Smooth muscle cell of the coronary artery (primary cell): Measurements from ENCODE around the gene TRPM4. TPM values are rescaled to one million over a fixed set of nuclear protein-coding genes. Genes with fewer than 3 reads are reported as not detected.

ENCODE experiments used
- total RNA-seq: library from RNA; depleted of rRNA; stranded (reverse); fragments of >200 nt; gene quantifications from 2 replicates; pipeline ENCODE4 v1.2.3, GENCODE V29; 2014; ENCODE audit warnings: low replicate concordance

Gene TRPM4
- 7.5 and 10.6 TPM in 2 replicates for total RNA-seq

DNA sequence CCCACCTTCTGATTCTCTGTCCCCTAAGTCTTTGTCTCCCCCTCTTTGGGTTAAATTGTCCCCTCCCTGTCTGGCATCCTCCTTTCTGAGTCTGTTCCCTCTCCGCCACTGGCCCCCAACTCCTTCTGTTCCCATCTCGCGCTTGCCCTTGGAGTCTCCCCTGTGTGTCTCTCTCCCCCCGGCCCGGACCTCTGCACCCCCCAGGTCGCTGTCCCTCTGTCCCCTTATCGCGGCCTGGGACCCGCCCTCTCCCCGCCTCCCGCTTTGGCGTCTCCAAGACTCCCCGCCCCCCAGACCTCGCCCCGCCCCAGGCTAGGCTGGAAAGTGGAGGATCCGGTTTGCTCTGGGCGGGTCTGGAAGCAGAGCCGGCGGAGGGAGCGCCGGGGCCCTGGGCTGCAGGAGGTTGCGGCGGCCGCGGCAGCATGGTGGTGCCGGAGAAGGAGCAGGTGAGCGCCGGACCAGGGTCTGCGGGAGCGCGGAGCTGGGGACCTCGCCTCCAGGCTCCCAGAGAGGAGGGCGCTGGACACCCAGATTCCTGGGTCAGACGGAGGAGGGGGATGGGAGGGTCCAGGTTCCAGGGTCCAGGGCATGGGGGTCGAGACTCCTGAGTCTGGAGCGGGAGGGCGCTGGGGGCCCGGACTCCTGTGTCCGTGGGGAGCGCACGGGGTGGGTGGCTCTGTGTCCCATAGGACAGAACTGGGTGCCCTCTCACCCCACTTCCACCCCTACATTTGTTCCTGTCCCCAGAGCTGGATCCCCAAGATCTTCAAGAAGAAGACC is at the start of gene TRPM4:
TRPM4 (plus strand) TSS at position 348 of the 780 bp plus-strand sequence; CDS start at position 423, 75 bp downstream.

DNA sequence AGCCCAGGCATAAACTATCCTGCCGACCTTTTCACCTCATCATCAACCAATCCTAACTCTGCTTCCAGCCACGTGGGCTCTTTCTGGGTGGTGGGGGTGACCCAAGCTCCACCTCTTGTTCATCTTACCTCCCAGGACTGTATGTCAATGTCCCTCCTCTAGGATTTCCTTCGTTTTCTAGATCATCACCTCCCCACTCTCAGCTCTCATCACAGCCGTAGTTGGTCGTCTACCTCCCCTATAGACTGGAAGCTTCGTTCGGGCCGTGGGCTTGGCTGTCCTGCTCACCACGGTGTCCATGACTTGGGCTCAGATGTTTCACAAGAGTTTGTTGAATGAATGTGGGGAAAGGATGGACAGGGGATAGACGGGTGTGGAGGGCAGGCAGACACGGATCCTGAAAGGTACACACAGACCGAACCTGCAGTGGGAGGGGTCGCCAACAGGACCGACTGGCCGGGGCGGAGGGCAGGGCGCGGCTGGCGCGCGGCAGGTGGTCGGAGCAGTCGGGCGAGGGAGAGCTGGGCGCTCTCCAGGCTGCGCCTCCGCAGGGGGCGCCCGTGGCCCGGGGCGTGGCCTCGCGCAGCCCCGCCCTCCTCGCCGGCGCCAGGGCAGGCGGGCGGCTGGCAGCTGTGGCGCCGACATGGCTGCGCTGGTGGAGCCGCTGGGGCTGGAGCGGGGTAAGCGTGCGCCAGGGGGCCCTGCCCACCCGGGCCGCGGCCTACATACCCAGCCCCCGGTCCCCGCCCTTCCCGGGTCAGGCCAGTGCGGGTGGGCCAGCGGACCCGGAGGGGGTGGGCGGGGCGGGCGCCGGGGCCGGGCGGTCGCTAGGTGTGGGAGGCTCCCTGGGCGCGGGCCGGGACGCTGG is 43.6 kb upstream of the TRPM4 start, which contains the start of gene LIN7B:
LIN7B (plus strand) TSS at position 609 of the 868 bp plus-strand sequence; CDS start at position 644, 35 bp downstream.

DNA sequence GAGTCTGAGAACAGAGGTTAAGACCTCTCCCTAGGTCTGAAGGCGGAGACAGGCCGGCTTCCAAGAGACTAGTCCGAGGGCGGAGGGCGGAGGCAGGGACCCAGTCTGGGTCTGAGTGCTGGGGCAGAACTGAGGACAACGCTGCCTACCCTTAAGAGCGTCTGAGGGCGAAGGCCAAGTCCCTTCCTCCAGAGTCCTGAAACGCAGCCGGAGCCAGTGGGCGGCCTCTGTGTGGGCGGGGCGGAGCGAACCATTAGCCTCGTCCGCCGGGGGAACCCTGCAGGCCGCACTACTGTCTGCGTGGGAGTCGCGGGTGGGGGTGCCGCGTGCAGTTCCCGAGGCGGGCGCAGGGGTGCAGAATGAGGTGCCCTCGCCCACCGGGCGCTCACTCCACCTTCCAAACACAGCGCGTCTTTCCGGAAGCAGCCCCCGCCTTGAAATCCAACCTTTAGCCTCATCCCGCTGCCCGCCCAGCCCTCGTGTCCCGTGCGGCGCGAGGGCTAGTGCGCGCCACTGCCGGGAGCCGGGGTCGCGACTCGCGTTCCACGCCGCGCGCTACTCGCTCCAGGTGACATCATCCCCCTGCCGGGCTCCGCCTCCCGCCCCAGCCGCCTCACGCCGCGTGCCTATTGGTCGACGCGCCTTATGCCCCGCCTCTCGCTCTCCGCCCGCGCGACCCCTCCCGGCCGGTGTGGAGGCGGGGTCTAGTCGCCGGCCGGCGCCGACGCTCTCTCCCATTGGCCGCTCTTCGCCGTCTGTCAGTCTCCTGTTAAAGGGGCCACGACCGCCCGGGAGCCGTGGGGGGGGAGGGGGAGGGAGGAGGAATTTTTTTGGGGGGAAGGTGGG is 38.8 kb upstream of the TRPM4 start, which contains the start of gene C19orf73:
C19orf73 (minus strand) TSS at position 579 of the 846 bp plus-strand sequence; CDS start at position 458, 121 bp downstream.

DNA sequence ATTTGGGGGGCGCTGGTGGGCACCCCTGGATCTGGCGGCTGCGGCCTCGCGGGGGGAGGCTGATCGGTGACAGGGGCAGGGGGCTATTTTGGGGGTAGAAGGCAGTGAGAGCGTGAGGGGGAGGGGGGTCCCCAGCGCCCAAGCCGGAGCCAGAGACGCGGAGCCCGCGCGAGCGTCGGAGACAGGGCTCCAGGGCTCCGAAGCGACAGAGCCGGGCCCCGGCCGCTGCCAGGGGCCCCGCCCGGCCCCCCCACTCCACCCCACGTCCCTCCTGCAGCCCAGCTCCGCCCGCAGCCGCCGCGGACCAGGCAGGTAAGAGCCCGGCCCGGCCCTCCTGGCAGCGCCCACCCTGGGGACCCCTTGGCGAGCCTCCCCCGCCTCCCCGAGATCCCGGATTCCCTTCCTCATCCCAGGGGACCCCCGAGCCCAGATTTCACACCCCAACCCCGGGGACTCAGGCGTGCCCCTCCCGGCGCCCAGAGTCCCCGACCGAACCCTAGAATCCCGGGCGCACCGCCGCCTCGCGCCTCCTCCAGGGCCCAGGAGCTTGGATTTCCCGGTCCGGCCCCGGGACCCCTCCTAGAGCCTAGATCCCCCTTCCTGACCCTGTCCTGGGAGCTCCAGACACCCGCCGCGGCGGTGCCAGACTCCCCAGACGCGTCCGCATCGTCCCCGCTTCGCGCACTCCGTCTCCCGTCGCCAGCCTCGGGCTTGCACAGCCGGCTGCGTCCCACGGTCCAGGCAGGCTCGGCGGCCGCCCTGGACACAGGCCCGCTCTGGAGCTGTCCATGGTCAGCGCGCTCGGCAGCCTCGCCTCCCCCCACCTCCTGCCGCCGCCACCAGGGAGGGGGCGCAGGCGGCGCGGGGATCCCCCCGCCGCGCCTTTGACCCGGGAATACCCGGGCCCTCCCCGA is 37.9 kb upstream of the TRPM4 start, which contains the start of gene PPFIA3:
PPFIA3 (plus strand) TSS at position 134 of the 914 bp plus-strand sequence. CDS start 8,330 bp downstream, outside the sequence.

DNA sequence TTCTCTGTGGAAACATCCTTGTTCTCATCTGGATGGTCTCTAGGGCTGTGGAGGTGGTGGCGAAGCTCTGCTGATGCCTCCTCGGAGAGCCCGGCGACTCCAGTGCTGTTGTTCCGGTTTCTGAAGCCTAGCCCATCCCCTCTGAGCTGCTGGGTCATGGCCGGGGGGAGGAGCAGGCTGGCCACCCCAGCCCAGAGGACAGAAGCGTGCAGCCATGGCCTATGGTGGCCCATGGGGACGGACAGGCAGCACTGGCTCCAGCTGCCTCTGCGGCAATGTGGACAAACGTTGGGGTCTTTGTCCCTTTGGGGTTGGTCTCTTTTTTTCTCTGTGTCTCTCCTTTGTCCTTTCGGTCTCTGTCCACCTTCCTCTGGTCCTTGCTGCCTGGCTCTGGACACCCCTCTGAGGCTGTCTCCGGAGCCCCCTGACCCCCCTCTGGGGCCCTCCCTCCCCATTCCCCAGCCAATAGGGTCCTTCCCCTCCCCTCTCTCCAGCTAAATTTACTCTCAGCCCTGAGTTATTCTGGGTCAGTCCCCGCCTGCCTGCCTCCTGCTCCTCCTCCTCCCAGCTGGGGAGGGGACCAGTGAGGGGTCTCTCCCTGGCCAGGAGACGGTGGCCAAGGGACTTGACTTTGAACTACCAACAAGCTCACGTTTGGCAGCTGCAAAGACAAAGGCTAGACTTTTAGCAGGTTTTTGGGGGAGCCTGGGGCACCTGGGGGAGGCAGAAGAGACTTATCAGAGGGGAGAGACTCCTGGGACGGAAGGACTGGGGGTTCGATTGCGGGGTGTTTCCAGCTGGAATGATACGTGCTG is 2.4 kb upstream of the TRPM4 start, which contains the start of gene HRC:
HRC (minus strand) TSS at position 392 of the 815 bp plus-strand sequence; CDS start at position 233, 159 bp downstream.

Other genes with a start within 250 kb of the TRPM4 start
- 0.38 and 0.82 TPM in 2 replicates for gene DHDH, start 224.1 kb upstream of the TRPM4 start, total RNA-seq
- 65.3 and 139 TPM in 2 replicates for gene BAX, start 202.9 kb upstream of the TRPM4 start, total RNA-seq
- gene FTL, start 192.5 kb upstream of the TRPM4 start, total RNA-seq, result 1,491 and 2,478 TPM in 2 replicates
- 27.9 and 31.0 TPM in 2 replicates for gene GYS1, start 164.5 kb upstream of the TRPM4 start, total RNA-seq
- 246 and 247 TPM in 2 replicates for gene RUVBL2, start 163.9 kb upstream of the TRPM4 start, total RNA-seq
- gene LHB, start 140.7 kb upstream of the TRPM4 start, total RNA-seq, result 0.15 TPM in 1 of 2 replicates, not detected in the other
- not detected in 2 replicates for gene CGB3, start 133.5 kb upstream of the TRPM4 start, total RNA-seq
- gene CGB2, start 125.9 kb upstream of the TRPM4 start, total RNA-seq, result not detected in 2 replicates
- not detected in 2 replicates for gene CGB1, start 120.9 kb upstream of the TRPM4 start, total RNA-seq
- gene CGB5, start 113.9 kb upstream of the TRPM4 start, total RNA-seq, result not detected in 2 replicates
- not detected in 2 replicates for gene CGB8, start 108.7 kb upstream of the TRPM4 start, total RNA-seq
- gene CGB7, start 100.0 kb upstream of the TRPM4 start, total RNA-seq, result 0.15 and 0.23 TPM in 2 replicates
- gene NTF4, start 93.0 kb upstream of the TRPM4 start, total RNA-seq, result 0.23 TPM in 1 of 2 replicates, not detected in the other
- not detected in 2 replicates for gene KCNA7, start 85.1 kb upstream of the TRPM4 start, total RNA-seq
- 119 and 188 TPM in 2 replicates for gene SNRNP70, start 72.3 kb upstream of the TRPM4 start, total RNA-seq
- gene LIN7B, start 43.4 kb upstream of the TRPM4 start, total RNA-seq, result 6.2 and 16.4 TPM in 2 replicates
- 0.70 and 1.4 TPM in 2 replicates for gene C19orf73, start 38.6 kb upstream of the TRPM4 start, total RNA-seq
- 1.3 and 2.1 TPM in 2 replicates for gene PPFIA3, start 38.2 kb upstream of the TRPM4 start, total RNA-seq
- 0.12 and 0.30 TPM in 2 replicates for gene HRC, start 2.4 kb upstream of the TRPM4 start, total RNA-seq
- 0.08 TPM in 1 of 2 replicates, not detected in the other for gene SLC6A16, start 167.4 kb downstream of the TRPM4 start, total RNA-seq
- gene CD37, start 177.6 kb downstream of the TRPM4 start, total RNA-seq, result not detected in 2 replicates
- 6.4 and 31.6 TPM in 2 replicates for gene TEAD2, start 204.6 kb downstream of the TRPM4 start, total RNA-seq
- gene DKKL1, start 206.1 kb downstream of the TRPM4 start, total RNA-seq, result 0.23 TPM in 1 of 2 replicates, not detected in the other
- not detected in 2 replicates for gene KASH5, start 230.5 kb downstream of the TRPM4 start, total RNA-seq